GM19467 (cell line): ENCODE data around the gene SLAMF7.
"Not testable (repeated sequence)": the region's sequence is repeated elsewhere in the genome, so short reads cannot be mapped to it uniquely, and the experiment has no call there.

Experiments used
- ATAC-seq: cut with Tn5 transposase; IDR thresholded peaks from one replicate; pipeline ENCODE4 v1.9.1; 2021; ENCODE audit warnings: mild to moderate bottlenecking, moderate library complexity; ENCODE audit not compliant: unreplicated experiment

SLAMF7 gene

DNA sequence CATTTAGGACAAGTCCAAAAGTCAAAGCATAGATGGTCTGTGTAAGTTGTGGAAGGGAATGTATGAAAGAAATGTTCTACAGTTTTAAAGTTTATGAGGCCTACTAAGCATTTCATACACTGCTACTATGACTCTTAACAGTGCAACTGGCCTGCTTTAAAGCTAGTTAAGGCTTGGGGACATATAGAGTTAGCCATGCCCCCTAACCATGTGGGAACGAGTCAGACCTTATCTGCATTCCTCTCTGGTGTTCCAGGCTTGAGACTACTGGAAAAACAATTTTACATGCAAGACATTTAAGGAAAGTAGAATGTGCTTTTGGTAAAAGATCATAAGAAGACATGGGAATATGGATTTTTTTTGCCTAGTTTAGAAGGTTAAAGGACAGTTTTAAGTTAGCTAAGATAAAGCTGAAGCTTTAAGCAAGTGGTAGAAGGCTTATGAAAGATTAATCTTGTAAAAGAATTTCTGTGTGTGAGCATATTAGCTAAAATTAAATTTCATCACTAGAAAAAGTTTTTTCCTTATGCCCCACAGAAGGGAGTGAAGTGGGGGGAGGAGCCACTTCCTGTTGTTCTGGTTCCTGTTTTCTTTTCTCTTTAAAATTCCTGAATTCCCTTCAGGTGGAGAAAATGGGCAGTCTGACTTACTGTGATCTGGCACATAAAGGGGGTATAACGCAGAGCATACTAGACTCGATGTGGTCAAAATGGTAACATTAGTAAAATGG lies 18.5 kb upstream of the SLAMF7 start:
- no peak for ATAC-seq

DNA sequence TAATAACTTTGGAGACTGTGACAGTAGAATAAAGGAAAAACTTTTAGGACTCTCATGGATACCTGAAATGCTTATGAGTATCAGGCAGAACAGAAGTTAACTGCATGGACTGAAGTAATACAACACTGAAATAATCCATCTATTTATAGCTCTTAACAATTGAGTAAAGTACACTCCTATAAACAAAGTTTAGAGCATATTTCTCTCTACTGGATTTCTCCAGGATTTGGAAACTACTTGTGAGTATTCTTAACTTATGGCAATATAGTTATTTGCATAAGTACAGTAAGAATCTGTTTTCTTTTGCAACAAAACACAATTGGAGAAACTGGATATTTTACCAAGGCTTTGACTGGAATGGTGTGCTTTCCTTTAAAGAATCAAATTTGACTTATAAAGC lies 17.6 kb upstream of the SLAMF7 start:
- ATAC-seq, result no peak

DNA sequence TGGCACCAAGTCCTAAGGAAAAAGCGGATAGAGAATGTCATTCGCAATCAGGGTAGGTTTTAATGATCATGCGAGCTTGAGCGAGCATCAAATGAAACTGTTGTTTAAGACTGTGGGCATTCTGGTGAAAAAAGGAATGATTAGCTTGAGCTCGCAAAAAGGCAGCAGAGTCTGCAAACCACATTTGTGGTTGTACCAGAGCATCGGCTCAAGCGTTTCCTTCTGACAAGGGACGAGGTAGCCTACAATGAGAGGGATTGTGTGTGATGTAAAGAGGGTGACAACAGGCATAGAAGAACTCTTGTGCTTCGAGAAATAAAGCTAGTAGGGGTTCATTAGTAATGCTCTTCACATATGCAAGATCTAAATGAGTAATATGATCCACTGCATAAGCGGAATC lies 16.3 kb upstream of the SLAMF7 start:
- no peak for ATAC-seq

DNA sequence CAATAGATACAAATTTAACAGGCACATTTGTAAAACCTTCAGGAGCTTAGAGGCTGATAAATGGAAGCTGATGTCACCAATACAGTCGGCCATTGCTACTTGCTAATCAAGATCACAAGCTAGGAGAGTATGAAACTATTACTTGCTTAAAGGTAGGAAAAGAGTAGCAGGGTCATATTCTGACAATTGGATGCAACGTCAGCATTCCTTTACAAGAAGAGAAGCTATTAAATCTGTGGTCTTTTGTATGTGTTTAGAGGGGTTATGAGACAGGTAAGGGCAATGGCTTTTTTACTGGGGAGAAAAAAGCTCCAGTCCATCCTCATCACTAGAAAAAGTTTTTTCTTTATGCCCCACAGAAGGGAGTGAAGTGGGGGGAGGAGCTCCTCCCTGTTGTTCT lies 15.7 kb upstream of the SLAMF7 start:
- ATAC-seq, result no peak

DNA sequence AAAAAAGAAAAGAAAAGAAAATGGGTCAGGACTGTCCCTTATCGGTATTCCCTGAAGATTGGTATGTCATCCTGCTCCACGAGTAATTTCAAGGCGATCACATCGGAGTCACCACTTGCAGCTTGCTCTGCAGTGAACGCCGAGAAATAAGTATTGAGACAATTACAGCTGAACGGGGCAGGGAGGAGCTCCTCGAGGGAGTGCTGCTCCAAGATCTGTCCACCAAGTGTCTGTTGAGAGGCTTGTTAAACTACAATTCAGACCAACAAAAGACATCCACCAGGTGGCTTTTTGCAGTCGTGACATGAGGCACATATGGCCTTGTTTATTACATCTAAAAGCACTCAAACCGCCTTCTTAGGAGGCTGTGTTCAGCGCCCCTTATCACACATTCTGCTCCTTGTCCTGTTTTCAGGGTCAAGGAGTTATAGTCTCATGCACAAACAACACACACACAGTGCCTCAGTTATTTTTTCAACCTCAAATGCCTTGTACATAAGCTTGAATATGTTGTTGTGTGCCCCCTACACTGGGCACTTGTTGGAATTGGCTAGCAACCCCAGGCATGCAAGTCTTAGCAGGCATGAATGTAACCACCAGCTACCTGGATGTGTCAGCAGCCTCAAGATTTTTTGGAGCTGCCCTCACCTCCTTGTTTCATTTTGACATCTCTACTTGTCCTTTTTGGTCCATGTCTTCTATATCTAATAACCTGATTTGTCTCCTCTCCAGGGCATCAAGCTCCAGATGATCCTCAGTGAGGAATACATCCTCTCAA lies 14.4 kb upstream of the SLAMF7 start:
- ATAC-seq, result no peak

DNA sequence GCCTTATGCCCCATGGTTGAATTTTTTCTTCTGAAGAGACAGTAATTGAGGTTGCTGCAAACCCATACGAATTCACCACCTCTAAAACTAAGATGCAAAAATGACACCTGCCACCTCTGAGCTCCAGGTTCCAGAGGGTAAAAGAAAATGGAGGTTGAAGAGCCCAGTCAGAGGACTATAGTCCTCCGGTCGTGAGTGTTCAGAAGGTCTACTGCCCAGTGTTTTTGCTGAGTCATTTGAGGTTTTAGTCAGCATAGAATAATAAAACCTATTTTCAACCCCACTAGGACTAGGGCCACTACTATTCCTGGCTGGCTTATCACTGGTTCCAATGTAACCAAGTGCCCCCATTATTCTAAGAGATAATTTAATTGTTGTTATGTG lies 12.9 kb upstream of the SLAMF7 start:
- ATAC-seq, result no peak

DNA sequence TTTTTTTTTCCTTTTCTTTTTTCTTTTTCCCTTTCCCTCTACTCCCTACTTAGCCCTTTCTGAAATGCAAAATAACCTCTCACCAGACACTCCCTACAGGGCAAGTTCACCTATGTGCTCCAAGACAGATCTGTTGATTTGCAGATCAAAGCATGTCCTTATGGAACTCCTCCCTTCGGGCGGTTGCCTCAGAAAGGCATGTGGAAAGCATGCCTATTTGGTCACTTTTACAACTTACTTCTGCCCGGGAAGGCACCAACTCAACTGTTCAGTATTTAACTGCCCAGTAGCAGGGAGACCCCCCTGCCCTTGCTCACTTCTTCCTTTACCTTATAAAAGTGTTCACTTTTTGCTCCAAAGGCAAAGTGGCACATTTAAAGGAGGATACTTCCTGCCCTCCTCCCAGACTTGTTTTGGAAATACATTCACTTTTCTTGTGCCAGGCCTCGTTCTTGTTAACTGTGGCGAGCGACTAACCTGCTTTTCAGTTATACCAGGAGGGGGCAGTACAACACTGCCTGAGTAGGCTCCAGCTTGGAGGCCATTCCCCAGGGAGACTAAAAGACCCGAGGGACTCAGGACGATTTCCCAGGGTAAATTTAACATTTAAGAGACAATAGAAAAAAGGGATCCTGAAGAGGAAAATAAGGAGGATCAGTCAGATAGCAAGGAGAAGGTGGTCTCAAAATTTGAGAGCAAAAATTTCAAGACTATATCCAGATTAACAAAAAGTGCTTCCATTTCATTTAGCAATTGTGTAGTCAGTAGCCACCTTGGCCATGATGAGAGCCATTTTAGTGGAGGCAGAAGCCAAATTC lies 12.3 kb upstream of the SLAMF7 start:
- ATAC-seq, result no peak

DNA sequence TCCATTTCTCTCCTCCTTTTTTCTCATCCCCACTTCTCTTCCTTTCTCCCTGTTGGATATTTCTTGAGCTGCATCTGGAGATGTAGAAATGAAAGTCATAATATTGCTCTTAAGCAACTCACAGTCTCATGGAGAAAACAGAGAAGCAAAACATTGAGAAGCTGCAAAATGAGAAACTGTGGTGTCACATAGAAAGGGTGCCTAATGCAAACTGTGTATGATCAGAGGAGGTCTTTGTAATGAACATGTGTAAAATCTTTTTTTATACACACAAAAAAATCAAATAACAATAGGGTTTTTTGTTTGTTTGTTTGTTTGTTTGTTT lies 11.8 kb upstream of the SLAMF7 start:
- no peak for ATAC-seq

DNA sequence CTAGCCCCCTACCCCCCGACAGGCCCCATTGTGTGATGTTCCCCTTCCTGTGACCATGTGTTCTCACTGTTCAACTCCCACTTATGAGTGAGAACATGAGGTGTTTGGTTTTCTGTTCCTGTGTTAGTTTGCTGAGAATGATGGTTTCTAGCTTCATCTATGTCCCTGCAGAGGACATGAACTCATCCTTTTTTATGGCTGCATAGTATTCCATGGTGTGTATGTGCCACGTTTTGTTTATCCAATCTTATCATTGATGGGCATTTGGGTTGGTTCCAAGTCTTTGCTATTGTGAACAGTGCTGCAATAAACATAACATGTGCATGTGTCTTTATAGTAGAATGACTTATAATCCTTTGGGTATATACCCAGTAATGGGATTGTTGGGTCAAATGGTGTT lies 7.5 kb upstream of the SLAMF7 start:
- not testable (repeated sequence) for ATAC-seq

DNA sequence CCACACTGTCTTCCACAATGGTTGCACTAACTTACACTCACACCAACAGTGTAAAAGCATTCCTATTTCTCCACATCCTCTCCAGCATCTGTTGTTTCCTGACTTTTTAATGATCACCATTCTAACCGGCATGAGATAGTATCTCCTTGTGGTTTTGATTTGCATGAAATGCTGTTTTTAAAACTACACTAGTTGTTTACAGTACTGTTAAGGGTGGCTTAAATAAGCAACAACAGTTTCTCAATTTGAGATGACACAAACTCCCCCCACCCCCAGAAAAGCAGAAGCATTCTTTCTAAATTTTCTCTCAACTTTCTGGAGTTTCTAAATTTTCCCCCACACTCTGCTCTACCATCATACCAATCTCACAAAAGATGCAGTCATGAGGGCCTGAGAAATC lies 7.1 kb upstream of the SLAMF7 start:
- ATAC-seq, result peak; percentile 49

DNA sequence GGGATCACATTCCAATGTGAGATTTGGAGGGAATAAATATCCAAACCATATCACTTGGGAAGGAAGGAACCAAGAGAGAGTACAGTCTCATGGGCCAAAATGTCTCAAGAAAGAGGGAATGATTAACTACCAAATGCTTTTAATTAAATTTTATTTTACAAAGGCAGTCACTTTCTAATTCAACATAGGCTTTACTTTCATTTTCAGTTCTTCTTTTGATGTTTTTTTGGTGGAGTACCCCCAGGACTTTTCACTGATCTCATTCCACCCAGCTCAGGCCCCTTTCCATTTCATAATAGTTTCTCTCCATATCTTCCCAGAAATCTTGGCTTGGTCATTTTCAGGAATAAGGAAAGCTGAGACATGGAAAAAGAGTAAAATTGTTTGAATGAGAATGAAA lies 5.1 kb upstream of the SLAMF7 start:
- ATAC-seq, result no peak

DNA sequence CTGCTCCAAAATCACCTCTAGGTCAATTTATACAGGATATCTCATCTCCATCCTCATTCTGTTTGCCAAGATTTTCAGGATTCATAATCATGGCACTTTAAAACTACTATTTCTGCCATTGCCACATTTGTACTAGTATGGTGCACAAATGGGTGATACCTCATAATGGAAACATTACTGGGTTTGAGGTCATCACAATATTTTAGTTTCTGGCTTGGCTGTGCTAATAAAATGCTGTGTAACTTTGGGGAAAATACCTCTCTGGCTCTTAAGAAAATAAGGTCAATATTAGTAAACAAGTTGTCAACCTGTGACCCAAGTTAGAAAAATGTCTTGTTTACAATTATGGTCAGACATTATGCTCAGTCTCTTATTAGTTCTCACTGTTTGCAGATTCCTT lies 4.7 kb upstream of the SLAMF7 start:
- no peak for ATAC-seq

DNA sequence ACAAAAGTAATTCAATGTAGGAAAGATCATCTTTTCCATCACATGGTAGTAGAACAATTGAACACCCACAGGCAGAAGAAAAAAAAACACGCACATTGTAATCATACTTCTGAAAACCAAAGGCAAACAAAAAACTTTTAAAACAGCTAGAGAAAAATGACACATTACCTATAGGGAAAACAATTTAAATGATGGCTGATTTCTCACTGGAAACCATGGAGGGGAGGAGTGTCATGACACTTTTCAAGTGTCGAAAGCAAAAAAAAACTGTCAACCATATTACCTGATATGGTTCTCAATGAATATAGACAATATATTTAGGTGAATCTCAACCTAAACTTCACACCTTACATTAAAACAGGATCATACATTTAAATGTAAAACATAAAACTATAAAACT lies 776 bp upstream of the SLAMF7 start:
- ATAC-seq, result no peak

DNA sequence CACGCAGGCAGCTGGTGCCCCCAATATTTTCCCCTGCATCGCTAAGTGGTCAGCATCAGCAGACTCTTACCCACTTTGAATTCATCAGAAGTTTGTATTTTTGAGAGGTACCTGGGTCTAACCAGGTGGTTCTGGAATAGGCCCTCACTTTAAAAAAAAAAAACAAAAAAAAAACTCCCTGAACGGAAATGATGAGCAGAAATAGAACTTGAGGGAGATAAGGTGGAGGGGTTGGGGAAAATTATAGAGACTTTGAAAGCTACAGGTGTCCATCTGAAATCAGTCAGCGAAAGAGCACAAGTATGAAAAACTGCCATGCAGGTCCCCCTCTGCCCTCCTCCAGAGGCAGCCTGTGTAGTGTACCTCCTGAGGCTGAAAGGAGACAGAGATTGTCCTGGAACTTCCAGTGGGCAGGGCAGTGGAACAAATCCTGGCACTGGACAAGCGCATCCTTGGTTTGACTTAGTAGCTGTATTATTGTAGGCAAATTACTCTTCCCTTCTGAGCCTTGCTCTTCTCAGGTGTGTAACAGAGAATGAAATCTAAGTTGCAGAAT lies 1.2 kb downstream of the SLAMF7 start:
- ATAC-seq, result no peak

DNA sequence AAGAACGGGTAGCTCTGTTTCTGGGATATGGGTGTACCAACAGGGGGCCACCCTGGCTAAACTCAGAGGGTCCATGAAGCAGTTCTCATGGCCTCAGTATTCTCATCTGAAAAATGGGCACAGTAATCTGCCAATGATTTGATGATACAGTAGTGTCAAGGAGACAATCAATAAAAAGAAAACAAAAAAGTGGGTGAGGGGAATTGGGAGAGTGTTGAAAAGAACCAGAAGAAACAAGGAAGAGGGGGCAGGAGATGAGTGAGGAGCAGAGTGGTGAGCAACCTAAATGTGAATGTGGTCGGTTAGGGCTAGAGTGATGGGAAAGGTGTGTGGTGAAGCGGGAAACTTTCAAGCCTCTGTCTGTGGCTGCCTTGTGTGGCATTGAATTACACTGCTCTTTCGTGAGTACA lies 2.0 kb downstream of the SLAMF7 start:
- ATAC-seq, result no peak

DNA sequence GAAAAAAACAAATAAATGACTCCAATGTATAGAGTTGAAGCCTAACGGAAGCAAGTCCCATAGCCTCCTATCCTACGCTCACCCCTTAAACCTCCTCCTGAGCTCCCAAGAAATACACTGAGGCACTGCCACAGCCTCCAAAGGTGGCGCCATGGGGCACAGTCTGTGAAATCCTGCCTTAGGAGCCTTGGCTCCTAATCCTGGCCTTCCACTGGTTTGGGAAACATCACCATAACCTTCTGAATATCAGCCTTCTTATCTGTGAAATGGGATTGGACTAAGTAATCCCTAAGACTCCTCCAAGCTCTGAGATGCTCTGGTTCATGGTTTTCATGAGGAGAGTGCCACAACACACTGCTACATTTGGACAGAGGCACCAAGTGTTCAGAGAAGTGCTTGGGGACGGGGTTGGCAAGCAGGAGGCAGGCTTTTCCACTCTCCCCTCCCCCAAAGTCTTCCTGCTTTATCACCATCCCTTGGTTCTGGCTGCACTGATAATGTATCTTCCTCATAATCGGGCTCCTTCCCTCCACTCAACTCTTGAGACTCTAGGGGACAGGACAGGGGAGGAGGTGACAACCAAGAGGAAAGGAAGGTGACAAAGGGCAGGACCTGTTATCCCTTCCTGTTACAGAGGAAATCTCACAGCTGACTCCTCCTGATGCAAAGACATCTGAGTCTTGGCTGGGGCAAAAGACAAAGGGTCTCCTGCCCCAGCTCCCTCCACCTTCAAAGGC lies 2.7 kb downstream of the SLAMF7 start:
- no peak for ATAC-seq

DNA sequence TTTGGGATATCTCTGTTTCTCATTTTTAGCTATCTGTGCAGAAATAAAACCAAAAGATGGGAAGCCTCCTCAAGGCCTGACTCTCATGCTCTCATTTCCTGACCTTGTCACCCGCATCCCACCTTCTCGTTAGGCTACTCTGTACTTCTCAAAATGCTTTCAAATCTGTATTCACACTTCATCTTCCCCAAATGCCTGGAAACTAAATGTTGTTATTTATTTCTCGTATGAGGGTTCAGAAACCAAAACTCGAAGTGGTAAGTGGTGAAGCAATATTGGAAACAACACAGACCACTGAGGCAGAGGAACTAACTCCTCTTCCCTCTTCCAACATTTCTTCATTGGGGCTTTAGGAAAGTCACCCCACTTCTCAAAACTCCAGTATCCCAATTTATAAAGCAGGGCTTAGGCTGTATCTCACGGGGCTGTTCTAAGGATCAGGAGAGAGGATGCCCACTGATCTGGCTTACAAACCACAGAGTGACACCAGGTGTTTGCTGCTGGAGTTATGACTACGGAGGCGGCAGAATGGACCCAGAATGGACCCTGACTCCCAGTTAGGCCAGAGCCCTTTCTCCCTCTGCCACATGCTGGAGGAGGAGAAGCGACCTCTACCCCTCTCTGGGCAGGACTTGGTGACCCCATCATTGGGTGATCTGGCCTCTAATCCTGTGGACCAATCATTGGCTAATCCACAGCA lies 3.5 kb downstream of the SLAMF7 start:
- no peak for ATAC-seq

DNA sequence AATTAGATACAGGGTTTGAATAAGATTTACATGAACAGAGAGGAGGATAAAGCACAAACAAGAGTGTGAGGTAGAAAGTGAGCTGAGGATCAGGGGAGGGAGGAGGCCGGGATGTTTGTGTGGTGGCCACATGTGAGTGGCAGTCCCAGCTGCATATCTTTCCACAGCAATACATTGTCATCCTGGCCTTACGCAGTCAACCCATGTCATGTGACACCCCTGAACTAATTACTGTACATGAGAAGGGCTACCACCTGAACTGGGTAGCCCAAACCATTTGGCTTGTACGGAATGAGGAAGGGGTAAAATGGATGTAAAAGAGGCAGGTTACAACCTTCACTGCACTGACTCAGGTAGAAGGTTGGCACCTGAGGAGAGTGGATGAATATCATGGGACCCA lies 4.2 kb downstream of the SLAMF7 start:
- ATAC-seq, result no peak

DNA sequence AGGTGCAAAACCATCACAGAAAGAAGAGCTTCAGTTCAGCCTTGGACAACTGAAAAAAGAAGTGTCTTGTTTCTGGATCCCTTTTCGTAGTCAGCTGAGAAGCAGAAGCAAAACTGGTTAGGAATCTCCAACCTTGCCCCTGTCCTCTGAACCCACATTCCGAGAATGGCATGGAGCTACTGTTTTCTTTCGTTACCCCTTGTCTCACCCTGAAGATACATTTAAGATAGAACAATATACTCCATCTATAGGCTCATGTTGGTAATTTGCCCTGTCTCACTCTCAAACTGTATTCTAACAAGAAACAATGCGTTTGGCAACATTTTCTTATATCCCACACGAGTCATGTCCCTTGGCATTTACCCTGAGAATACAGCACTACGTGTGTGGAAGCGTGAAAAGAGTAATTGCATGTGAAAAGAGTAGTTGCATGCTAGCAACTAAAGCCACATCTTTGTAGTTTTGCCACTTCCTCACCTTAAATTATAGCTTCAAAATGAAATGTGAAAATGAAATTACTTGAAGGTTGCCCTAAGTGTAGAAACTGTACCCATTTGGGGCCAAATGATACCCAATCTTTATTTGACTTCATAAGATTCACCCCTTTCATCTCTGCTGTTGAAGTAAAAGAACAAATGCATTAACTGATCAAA lies 5.3 kb downstream of the SLAMF7 start:
- ATAC-seq, result no peak
